ENCODE data around the gene CPLX3.

The CPLX3 gene

GRCh38 chr15:74829991-74830390, 3.6 kb downstream of the CPLX3 start:
- TF ChIP-seq CTCF (IDR thresholded peaks at IDR 0.05), result no peak

DNA sequence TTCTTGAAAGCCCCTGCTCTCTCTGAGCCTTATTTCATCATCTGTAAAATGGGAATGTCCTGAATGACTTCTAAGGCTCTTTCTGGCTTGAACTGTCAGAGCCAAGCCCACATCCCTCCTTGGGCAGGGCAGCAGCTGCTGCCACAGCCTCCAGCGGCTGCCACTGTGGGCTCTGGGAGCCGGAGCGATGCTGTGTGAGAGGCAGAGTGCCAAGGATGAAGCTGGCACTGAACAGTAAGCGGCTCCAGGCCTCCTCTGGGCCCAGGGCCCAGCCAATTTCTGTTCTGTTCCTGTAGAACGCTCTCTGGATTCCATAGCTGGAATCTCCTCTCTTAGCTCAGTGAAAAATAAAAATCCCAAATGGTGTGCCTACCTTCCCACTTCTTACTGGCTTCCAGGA, 4.4 kb downstream of the CPLX3 start:
- no peak for TF ChIP-seq CTCF (IDR thresholded peaks at IDR 0.05)

- TF ChIP-seq CTCF (IDR thresholded peaks at IDR 0.05), result no peak
These were observed 5.5 kb downstream of the CPLX3 start for GRCh38 chr15:74831813-74832495.

DNA sequence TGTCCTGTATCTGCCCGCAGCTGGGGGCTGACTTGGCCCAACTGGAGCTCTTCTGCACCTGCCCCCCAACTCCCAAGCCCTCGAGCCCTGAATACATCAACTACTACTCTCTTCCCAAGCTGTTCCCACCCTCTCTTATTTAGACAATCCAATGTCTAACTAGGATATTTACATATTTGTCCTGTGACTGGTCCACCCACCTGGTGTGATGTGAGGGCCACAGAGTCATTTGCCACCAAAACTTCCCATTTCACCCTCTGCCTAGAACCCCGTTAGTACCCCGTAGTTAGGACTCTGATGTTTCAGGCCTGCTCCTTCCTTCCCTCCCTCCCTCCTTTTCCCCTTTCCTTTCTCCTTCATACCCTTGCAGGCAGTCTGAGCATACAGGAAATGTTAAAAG, 6.4 kb downstream of the CPLX3 start:
- TF ChIP-seq CTCF (IDR thresholded peaks at IDR 0.05), result no peak

DNA sequence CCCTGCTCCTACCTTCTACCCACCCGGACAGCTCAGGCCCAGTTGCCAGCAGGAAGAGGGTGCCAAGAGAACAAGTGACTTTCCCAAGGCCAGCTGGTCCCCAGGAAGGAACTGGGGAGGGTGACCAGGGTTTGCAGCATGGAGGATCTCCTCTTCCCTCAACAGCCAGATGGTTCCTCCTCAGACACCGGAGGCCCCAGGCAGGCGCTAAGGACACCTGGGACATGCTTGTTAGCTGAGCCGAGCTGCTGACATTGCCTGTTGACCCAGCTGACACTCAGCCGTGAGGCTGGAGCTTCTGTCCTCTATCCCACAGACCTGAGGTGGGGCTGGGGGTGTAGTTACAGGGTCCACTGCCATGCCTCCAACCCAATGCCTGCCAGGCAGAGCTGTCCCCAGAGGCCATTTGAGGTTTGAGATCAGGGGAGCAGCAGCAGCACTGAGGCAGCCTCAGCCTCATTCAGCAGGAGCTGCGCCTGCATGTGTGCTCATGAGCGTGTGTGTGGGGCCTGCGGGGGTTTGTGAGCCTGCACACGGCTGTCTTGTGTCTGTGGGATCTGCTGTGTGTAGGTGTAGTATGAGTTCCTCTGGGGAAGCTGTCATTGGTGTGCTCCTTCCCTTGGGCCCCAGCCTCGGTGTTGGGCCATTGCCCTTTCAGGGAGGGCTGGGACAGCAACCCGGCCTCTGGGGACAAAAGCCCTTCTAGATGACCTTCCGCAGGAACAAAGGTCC, 7.1 kb downstream of the CPLX3 start:
- TF ChIP-seq CTCF (IDR thresholded peaks at IDR 0.05), result no peak

DNA sequence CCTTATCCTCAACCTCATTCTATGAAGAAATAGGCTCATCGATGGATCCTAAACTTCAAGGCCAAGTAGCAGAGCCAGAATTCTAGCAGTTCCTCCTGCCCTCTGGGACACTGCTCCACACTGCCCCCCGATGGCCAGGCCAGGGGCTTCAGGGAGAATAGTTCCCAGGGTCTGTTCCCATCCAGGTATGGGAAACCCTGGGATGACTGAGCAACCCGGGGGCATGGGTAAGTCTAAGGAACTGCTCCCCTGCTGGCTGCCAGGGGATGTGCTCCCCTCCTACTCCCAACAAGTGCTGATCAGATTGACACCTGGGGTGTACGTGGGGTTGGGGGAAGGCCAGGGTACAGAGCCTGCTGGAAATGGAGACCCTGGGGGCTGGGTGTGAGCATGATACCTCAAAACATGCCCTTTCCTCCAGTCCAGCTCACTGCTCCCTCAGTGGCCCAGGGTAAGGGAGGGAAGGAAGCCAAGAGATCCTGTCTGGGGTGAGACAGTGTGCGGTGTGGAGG, 8.9 kb downstream of the CPLX3 start:
- peak; percentile 92 for TF ChIP-seq CTCF (IDR thresholded peaks at IDR 0.05)

GRCh38 chr15:74836846-74837245, 10.4 kb downstream of the CPLX3 start:
- no peak for TF ChIP-seq CTCF (IDR thresholded peaks at IDR 0.05)
